ENCODE measurements around the gene CCDC144A.
"Not testable (repeated sequence)": the region's sequence is repeated elsewhere in the genome, so short reads cannot be mapped to it uniquely, and the experiment has no call there.

DNA sequence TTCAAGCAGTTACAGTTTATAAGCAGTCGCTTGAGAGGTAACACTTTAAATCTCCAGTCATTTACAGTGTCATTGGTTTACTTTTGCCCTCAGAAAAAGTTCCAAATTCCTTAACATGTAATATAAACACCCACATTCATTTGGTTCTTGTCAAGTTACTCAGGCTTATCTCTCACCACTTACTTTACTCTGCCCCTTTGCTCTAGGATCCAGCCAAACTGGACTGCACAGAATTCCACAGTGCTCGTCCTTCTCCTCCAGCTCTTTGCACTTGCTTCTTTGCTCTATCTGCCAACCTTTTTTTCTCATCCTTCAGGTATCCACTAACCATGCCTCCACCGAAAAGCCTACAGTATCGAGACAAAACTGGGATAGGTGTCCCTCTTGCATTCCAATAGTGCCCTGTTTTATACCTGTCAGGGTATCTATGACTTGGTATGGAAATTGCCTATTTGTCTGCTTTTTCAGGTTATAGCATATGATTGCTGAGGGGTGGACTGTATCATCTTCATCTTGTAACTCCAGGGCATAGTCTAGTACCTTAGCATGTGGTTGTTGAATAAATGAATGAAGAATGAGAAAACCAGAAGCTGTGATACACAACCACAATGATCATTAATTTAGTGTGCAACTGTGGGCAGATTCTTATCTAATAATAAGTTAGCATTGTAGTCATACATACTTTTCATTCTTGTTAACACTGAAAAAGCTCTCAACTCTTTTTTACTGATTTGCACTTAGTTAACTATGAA lies 82.5 kb downstream of the CCDC144A start:
- not testable (repeated sequence) for TF ChIP-seq CTCF (IDR thresholded peaks at IDR 0.05; ENCODE audit: low read depth, low read length); POLR2A (IDR thresholded peaks at IDR 0.05; ENCODE audit: extremely low read depth, insufficient read length)
- TF ChIP-seq, protein P1, sequence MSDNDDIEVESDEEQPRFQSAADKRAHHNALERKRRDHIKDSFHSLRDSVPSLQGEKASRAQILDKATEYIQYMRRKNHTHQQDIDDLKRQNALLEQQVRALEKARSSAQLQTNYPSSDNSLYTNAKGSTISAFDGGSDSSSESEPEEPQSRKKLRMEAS (IDR thresholded peaks at IDR 0.05; ENCODE audit: low read depth, low read length) = not testable (repeated sequence)
